ENCODE results near the gene KCNJ10. TPM values are rescaled to one million over a fixed set of nuclear protein-coding genes. Genes with fewer than 3 reads are reported as not detected.

KCNJ10 gene
- total and polyA plus RNA-seq, 2 donors from 2014 or later: 4.9 to 57.6 TPM

GRCh38 chr1:160011781-160012180, 58.2 kb downstream of the KCNJ10 start:
- DNase-seq (peak in 1 of 5 donors; percentile 12), FAIRE-seq (no peak)
- intact Hi-C loops (cut with DNase I): no loop called here
- H3K27me3 ChIP-seq (ENCODE audit: control insufficient read depth, insufficient read depth, low read length): no peaks in the 10 kb centered on the region
- no peaks in the 10 kb centered on the region for H3K36me3 ChIP-seq (ENCODE audit: control insufficient read depth in 2 of 3, insufficient read depth in 3 of 3, low read length in 3 of 3)
- no peak overlapping the region for H3K4me3 ChIP-seq (ENCODE audit: low read length in 3 of 3)
- no peak for TF ChIP-seq CTCF (IDR thresholded peaks at IDR 0.05; ENCODE audit: borderline replicate concordance, extremely low read depth, insufficient read depth)
- H3K9me3 ChIP-seq (ENCODE audit: control insufficient read depth in 2 of 3, insufficient read depth in 1 of 3, low read length in 3 of 3): no peaks in the 10 kb centered on the region
- no peak overlapping the region for H3K27ac ChIP-seq (ENCODE audit: low read depth in 2 of 2, low read length in 2 of 2)
- no peak overlapping the region for H3K9ac ChIP-seq (ENCODE audit: low read length in 3 of 3)
- no peaks in the 10 kb centered on the region for H3K4me1 ChIP-seq (ENCODE audit: control insufficient read depth in 2 of 3, insufficient read depth in 2 of 3, low read depth in 1 of 3, low read length in 3 of 3)

GRCh38 chr1:160009801-160010200, 60.2 kb downstream of the KCNJ10 start:
- FAIRE-seq (no peak), DNase-seq (no peak)
- Histone ChIP-seq H3K9me3 (ENCODE audit: control insufficient read depth in 2 of 3, insufficient read depth in 1 of 3, low read length in 3 of 3) (no peaks in the 10 kb centered on the region), H3K4me3 (ENCODE audit: low read length in 3 of 3) (no peak overlapping the region), H3K36me3 (ENCODE audit: control insufficient read depth in 2 of 3, insufficient read depth in 3 of 3, low read length in 3 of 3) (no peaks in the 10 kb centered on the region), H3K9ac (ENCODE audit: low read length in 3 of 3) (no peak overlapping the region), H3K27ac (ENCODE audit: low read depth in 2 of 2, low read length in 2 of 2) (no peak overlapping the region), H3K27me3 (ENCODE audit: control insufficient read depth, insufficient read depth, low read length) (no peaks in the 10 kb centered on the region), H3K4me1 (ENCODE audit: control insufficient read depth in 2 of 3, insufficient read depth in 2 of 3, low read depth in 1 of 3, low read length in 3 of 3) (no peaks in the 10 kb centered on the region)
- intact Hi-C loops (cut with DNase I): loop anchor here (5.0 kb wide), 1 partner anchor 72 kb away; no protein-coding TSS in a partner anchor
- TF ChIP-seq CTCF (IDR thresholded peaks at IDR 0.05; ENCODE audit: borderline replicate concordance, extremely low read depth, insufficient read depth): no peak

GRCh38 chr1:160009081-160009480, 60.9 kb downstream of the KCNJ10 start:
- intact Hi-C loops (cut with DNase I): loop anchor here (5.0 kb wide), 1 partner anchor 72 kb away; no protein-coding TSS in a partner anchor
- no peaks in the 10 kb centered on the region for H3K4me1 ChIP-seq (ENCODE audit: control insufficient read depth in 2 of 3, insufficient read depth in 2 of 3, low read depth in 1 of 3, low read length in 3 of 3)
- H3K27ac ChIP-seq (ENCODE audit: low read depth in 2 of 2, low read length in 2 of 2): no peak overlapping the region
- H3K36me3 ChIP-seq (ENCODE audit: control insufficient read depth in 2 of 3, insufficient read depth in 3 of 3, low read length in 3 of 3): no peaks in the 10 kb centered on the region
- H3K4me3 ChIP-seq (ENCODE audit: low read length in 3 of 3): no peak overlapping the region
- FAIRE-seq (no peak), DNase-seq (no peak)
- H3K27me3 ChIP-seq (ENCODE audit: control insufficient read depth, insufficient read depth, low read length): no peaks in the 10 kb centered on the region
- no peak for TF ChIP-seq CTCF (IDR thresholded peaks at IDR 0.05; ENCODE audit: borderline replicate concordance, extremely low read depth, insufficient read depth)
- H3K9ac ChIP-seq (ENCODE audit: low read length in 3 of 3): no peak overlapping the region
- no peaks in the 10 kb centered on the region for H3K9me3 ChIP-seq (ENCODE audit: control insufficient read depth in 2 of 3, insufficient read depth in 1 of 3, low read length in 3 of 3)

All from kidney (tissue), 14 donors.